GM12865 (cell line): Measurements from ENCODE around the gene MAD2L1BP.

ENCODE experiments used
- DNase-seq: peaks from one replicate; pipeline ENCODE4 v3.0.0; 2010; ENCODE audit warnings: low read depth
- H3K4me3 ChIP-seq: 2 replicates; pipeline ENCODE4 v1.5.1; 2011; ENCODE audit warnings: mild to moderate bottlenecking, low read depth, low read length, control low read depth
- TF ChIP-seq, protein P1 (sequence below): IDR thresholded peaks from 2 replicates; pipeline ENCODE4 v1.5.1; 2011; ENCODE audit warnings: low read length, control low read depth, low read depth, inconsistent platforms; ENCODE audit not compliant: insufficient read depth; ENCODE audit errors: missing control alignments

The MAD2L1BP gene

DNA sequence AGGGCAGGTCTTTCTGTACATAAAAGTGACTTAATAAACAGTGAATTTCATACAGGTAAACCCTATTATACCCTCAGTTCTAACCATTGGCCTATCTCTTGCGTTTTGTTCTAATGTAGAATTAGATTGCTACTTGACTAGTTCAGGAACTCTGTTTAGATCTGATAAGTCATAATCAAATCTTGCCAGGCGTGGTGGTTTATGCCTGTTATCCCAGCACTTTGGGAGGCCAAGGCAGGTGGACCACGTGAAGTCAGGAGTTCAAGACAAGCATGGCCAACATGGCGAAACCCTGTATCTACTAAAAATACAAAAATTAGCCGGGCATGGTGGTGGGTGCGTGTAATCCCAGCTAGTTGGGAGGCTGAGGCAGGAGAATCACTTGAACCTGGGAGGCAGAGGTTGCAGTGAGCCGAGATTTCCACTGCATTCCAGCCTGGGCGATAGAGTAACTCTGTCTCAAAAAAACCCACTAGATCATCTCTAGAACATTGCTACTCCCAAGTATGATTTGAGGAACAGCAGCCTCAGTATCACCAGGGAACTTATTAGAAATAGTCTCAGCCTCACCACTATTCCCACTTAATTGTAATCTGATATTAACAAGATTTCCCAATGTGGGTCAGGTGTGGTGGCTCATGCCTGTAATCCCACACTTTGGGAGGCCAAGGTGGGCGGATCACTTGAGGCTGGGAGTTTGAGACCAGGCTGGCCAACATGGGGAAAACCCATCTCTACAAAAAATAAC is 18.7 kb upstream of the MAD2L1BP start:
- TF ChIP-seq, protein P1, sequence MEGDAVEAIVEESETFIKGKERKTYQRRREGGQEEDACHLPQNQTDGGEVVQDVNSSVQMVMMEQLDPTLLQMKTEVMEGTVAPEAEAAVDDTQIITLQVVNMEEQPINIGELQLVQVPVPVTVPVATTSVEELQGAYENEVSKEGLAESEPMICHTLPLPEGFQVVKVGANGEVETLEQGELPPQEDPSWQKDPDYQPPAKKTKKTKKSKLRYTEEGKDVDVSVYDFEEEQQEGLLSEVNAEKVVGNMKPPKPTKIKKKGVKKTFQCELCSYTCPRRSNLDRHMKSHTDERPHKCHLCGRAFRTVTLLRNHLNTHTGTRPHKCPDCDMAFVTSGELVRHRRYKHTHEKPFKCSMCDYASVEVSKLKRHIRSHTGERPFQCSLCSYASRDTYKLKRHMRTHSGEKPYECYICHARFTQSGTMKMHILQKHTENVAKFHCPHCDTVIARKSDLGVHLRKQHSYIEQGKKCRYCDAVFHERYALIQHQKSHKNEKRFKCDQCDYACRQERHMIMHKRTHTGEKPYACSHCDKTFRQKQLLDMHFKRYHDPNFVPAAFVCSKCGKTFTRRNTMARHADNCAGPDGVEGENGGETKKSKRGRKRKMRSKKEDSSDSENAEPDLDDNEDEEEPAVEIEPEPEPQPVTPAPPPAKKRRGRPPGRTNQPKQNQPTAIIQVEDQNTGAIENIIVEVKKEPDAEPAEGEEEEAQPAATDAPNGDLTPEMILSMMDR, result no peak
- H3K4me3 ChIP-seq, result no peak overlapping the region

DNA sequence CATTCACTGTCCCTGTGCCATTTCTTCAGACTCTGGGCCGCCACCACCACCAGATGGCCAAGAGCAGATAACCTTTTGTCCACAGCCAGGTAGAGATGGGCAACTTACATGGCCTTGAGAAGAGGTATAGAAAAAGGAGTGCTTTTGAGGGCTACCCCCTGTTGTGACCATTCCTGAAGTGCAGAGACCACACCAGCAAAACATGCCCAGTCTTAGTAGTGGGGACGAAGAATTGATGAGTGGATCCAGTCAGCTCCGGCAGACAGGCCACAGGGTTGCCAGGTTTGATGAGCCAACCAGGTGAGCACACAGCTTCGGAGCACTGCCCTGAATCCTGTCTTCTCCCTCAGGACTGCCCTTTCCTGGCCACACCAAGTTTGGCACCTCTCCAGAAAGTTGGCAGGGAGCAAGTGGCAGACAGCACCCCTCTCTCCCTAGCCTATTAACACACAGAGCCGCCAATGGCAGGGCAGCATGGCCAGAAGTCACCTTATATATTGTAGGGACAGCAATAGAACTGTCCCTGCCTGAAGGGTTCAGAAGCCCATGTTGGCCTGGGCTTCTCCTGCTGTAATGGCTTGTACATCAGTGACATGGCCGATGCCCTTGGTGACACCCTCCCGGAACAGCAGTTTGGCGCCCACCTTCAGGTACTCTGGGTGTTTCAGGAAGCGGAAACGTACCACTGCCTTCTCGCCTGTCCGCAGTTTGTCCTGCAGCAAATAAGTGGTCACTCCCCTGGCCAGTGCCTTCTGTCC is 14.4 kb upstream of the MAD2L1BP start:
- DNase-seq, result no peak
- TF ChIP-seq, protein P1, result no peak
- no peak overlapping the region for H3K4me3 ChIP-seq

More for the DNA sequence above, 18.7 kb upstream of the MAD2L1BP start:
- DNase-seq, result no peak

DNA sequence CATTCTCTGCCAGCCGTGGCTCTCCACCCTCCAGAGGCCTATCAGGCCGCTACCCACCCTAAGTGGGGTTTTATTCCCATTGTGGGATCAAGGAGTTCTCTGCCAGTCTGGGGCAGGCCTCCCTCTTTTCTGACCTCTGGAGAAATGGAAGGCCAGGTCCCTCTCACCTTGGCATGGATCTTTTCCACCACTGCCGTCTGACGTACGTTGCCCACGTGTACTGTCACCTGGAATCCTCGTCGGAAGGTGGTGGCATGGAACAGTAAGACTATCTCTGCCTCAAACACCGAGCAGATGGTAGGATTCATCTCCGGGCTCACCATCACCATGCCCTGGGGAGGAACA is 13.8 kb upstream of the MAD2L1BP start:
- no peak for DNase-seq
- H3K4me3 ChIP-seq, result no peak overlapping the region
- TF ChIP-seq, protein P1, result no peak

DNA sequence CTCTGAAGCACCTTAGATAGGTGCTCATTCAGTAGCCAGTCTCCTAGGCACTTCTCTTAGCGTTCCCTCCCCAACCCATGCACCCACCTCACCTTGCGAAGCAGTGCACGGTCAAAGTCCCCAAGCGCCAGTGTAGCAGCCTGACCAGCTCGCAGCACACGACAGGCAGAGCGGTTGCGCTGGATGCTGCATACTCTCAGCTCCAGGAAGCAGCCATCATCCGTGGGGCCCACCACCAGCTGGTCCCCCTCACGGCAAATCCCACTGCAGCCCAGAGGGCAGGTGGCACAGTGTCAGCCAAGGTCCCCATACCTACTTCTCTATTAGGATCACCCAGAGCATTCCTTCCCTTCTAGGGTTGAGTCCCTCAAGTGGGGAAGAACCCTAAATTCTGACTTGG is 13.1 kb upstream of the MAD2L1BP start:
- TF ChIP-seq, protein P1, result no peak
- H3K4me3 ChIP-seq, result no peak overlapping the region
- DNase-seq, result no peak

DNA sequence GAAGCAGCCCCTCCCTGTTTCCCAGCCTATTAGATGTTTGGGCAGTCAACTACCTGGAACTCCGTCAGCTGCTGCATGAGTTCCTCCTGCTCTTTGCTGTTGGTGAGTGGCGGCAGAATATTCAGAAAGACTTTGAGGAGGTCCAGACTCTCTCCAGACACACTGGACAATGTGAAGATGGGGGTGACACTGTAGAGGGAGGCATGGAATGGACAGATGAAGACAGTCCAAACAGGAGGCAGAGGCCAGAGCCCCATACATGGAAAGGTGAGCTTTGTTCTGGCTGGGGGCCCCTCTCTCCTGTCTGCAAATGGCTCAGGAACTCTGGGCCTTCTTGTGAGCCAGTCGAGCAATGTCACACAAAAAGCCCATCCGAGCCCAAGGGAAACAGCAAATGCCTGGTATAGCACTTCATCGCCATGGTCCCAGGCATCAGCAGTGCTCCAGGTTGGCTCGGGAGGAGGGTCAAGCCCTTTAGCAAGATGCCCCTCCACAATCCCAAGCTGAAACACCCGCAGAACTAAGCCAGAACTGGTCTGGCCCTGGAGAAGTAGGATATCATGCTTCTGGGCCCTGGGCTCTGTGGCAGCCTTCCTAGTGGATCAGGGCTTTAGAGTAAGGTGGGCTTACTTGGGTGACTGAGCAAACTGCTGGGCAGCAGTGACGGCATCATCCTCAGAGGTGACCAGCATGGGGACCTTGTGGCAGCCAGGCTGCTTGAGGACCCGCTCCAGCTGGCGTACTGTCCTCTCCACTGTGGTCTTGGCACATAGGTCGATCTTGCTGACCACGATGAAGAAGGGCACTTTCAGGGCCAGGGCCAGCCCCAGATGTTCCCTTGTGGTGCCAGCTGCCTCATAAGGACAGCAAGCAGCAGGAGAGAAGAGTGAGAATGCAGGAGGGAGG is 11.5 kb upstream of the MAD2L1BP start:
- TF ChIP-seq, protein P1, result no peak
- H3K4me3 ChIP-seq, result no peak overlapping the region
- DNase-seq, result no peak

DNA sequence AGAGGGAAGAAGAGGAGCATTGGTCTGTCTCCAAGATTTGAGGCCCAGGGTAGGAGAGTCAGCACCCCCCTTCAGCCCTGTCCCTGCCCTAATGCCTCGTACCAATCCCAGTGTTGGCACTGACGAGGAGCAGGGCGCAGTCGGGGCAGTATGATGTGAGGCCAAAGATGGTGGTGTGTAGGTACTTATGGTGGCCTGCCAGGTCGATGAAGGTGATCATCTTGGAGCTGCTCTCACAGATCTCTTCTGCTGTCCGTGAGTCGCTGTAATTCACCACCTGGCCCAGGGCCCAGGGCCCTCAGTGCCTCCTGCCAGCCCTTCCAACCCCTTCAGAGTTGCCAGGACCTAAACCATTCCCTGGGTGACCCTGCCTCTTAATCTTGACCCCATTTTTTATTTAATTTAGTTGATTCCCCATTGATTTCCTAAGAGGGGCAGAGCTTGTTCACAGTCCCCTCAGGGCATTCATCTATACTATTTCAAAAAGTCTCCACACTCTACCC is 10.8 kb upstream of the MAD2L1BP start:
- no peak for DNase-seq
- TF ChIP-seq, protein P1, result no peak

More for the DNA sequence above, 10.8 kb upstream of the MAD2L1BP start:
- H3K4me3 ChIP-seq, result no peak overlapping the region
